HEK293T (cell line): ENCODE data around the gene DDHD1.

ENCODE experiments used
- ARNT ChIP-seq: fragments of 450-650 bp; IDR thresholded peaks from 2 replicates; pipeline ENCODE4 v1.6.1; 2017; ENCODE audit warnings: mild to moderate bottlenecking
- BHLHE40 ChIP-seq: fragments of 450-650 bp; IDR thresholded peaks from 2 replicates; pipeline ENCODE4 v1.6.1; 2016; ENCODE audit warnings: mild to moderate bottlenecking, moderate library complexity, borderline replicate concordance
- CTBP1 ChIP-seq: fragments of 450-650 bp; IDR thresholded peaks from 2 replicates; pipeline ENCODE4 v1.6.1; 2016; ENCODE audit warnings: borderline replicate concordance
- ELF4 ChIP-seq: fragments of 450-650 bp; IDR thresholded peaks from 2 replicates; pipeline ENCODE4 v1.6.1; 2017; ENCODE audit warnings: antibody characterized with exemption
- SUZ12 ChIP-seq: fragments of 450-650 bp; IDR thresholded peaks from 2 replicates; pipeline ENCODE4 v1.6.1; 2016; ENCODE audit warnings: mild to moderate bottlenecking
- ZNF384 ChIP-seq: fragments of 450-650 bp; IDR thresholded peaks from 2 replicates; pipeline ENCODE4 v1.6.1; 2016

DNA sequence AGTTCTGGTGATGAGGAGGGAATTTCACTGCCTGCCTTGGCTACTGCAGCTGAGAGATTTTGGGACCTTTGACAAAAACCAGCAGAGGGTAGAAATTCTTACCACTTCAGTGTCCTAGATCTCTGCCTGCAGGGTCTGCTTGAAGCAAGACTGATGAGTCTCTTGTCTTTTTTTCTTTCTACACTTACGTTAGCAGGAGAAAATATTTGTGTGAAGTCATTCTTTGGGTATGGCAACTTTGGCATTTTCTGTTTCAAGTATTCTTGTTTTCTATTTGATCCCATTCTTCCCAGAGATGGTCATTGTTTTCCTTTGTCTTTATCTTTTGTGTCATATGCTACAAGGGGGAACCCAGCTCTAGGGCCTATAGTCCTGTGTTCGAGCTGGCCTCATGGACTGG lies 136.6 kb downstream of the DDHD1 start:
- no peak for TF ChIP-seq ARNT
- no peak for TF ChIP-seq BHLHE40
- no peak for TF ChIP-seq ELF4
- no peak for TF ChIP-seq CTBP1
- no peak for TF ChIP-seq SUZ12
- TF ChIP-seq ZNF384, result no peak
